NCI-H2029 treated with DMSO at 0.1 percent for 48 hours (cell line): ENCODE measurements around the gene CFC1B.
"Not testable (repeated sequence)": the region's sequence is repeated elsewhere in the genome, so short reads cannot be mapped to it uniquely, and the experiment has no call there.

ENCODE experiments used
- DNase-seq: peaks from one replicate; lab custom pipeline; 2025; lab: John Stamatoyannopoulos, UW

CFC1B gene

DNA sequence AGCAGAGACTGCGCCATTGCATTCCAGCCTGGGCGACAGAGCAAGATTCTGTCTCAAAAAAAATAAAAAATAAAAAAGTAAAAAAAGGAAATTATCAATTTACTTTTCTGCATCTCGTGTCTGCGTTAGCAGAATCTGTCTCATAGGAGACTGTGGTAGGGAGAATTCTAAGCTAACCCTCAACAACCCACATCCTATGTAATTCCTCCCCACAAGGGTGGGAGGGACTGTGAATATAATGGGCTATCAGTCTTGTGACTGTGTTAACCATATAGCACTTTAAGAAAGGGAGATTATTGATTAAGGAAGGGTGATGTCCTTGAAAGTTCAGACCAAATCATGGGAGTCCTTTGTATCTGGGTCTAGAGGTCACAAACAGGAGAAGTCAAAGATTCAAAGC lies 45.1 kb downstream of the CFC1B start:
- not testable (repeated sequence) for DNase-seq

DNA sequence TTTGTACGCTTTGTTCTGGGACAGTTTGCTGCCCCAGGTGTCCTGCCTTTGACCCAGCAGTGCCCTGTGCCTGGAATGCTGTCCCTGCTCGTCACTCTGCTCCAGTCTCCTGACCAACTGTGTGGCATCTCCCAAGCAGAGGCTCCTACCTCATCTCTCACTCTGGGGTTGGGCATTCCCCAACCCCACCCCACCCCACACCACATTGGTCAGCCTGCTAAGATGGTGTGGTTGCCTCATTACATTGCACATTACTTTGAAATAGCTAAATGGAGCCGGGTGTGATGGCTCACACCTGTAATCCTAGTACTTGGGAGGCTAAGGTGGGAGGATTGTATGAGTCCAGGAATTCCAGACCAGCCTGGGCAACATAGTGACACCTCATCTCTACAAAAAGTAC lies 50.9 kb downstream of the CFC1B start:
- not testable (repeated sequence) for DNase-seq

DNA sequence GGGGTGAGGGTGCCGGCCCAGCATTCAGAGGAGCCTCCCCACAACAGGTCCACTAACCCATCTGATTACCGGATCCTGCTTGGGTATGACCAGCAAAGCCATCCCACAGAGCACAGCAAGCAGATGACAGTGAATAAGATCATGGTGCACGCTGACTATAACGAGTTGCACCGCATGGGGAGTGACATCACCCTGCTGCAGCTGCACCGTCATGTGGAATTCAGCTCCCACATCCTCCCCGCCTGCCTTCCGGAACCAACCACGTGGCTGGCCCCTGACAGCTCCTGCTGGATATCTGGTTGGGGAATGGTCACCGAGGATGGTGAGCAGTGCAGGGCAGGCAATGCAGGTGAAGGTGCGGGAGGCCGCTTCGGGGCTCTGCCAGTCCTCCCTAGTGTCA lies 53.2 kb downstream of the CFC1B start:
- DNase-seq = not testable (repeated sequence)

DNA sequence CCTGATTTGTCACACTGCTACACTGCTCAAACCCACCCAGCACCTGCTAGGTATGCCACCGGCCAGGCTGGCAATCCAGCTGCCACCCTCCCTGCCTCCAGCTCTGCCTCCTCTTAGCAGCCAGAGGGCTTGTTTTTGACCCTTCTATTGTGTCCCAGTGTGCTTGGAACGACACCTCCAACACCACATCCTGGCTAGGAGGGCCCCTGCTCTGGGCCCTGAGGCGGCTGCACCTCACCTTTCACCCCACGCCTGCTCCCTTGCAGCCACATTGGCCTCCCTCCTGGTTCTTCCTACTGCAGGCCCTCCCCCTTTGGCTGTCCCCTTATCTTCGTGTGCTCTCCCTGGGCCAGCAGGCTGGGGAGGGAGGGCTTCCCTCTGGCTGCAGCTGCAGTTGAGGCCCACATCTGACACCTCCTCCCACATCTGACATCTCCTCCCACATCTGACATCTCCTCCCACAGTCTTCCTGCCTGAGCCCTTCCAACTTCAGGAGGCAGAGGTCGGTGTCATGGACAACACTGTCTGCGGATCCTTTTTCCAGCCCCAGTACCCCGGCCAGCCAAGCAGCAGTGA lies 55.3 kb downstream of the CFC1B start:
- DNase-seq = not testable (repeated sequence)

DNA sequence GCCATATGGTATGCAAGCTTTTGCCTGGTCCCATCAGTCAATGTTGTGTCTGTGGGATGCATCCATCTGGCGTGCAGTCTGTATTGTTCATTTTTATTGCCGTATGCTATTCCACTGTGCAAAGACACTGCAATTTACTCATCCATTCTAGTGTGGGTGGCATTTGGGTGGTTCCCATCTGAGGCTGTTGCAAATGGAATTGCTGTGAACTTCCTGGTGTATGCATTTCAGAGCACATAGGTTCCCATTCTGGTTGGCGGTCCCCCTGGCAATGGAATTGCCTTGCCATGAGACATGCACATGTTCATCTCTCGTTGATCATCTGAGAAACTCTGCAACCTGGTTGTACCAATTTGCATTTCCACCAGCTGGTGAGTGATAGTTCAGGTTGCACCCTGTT lies 56.5 kb downstream of the CFC1B start:
- not testable (repeated sequence) for DNase-seq
